HFFc6 (cell line): ENCODE measurements around the gene TMEM212. TPM values are rescaled to one million over a fixed set of nuclear protein-coding genes. Genes with fewer than 3 reads are reported as not detected.

ENCODE experiments used
- DNase-seq: peaks from one replicate; pipeline ENCODE4 v3.0.0-alpha.2; 2018
- H3K27ac Mint-ChIP-seq: 2 replicates; pipeline ENCODE4 v1.8.0; 2020; ENCODE audit warnings: mild to moderate bottlenecking, mixed read lengths
- H3K27me3 Mint-ChIP-seq: 2 replicates; pipeline ENCODE4 v1.8.0; 2021; ENCODE audit warnings: mild to moderate bottlenecking, moderate library complexity, mixed read lengths; ENCODE audit not compliant: insufficient read depth
- H3K36me3 Mint-ChIP-seq: 2 replicates; pipeline ENCODE4 v1.8.0; 2021; ENCODE audit warnings: low read depth, mixed read lengths
- H3K4me1 Mint-ChIP-seq: 2 replicates; pipeline ENCODE4 v1.8.0; 2020; ENCODE audit warnings: low read depth, mixed read lengths
- H3K4me3 Mint-ChIP-seq: 2 replicates; pipeline ENCODE4 v1.8.0; 2020; ENCODE audit warnings: mild to moderate bottlenecking, moderate library complexity, mixed read lengths
- H3K9me3 Mint-ChIP-seq: 2 replicates; pipeline ENCODE4 v1.8.0; 2020; ENCODE audit warnings: mild to moderate bottlenecking, mixed read lengths
- total RNA-seq, 6 experiments: library from RNA; stranded (reverse); fragmentation: NEBNext Ultra II Directional; extraction: Animal tissue kit (Norgen Biotek cat#: 25700); gene quantifications; 2 replicates in 1 of 6; 3 replicates in 5 of 6; pipeline ENCODE4 v1.2.3, GENCODE V29; 2021
- TF ChIP-seq, protein P1 (sequence below): fragments of 200-600 bp; sonication (generic); IDR thresholded peaks from 2 replicates; pipeline ENCODE4 v1.5.0; 2021; ENCODE audit warnings: antibody characterized with exemption, mild to moderate bottlenecking

Gene TMEM212
- total RNA-seq, 6 experiments from 2014 or later, result not detected

- TF ChIP-seq, protein P1, sequence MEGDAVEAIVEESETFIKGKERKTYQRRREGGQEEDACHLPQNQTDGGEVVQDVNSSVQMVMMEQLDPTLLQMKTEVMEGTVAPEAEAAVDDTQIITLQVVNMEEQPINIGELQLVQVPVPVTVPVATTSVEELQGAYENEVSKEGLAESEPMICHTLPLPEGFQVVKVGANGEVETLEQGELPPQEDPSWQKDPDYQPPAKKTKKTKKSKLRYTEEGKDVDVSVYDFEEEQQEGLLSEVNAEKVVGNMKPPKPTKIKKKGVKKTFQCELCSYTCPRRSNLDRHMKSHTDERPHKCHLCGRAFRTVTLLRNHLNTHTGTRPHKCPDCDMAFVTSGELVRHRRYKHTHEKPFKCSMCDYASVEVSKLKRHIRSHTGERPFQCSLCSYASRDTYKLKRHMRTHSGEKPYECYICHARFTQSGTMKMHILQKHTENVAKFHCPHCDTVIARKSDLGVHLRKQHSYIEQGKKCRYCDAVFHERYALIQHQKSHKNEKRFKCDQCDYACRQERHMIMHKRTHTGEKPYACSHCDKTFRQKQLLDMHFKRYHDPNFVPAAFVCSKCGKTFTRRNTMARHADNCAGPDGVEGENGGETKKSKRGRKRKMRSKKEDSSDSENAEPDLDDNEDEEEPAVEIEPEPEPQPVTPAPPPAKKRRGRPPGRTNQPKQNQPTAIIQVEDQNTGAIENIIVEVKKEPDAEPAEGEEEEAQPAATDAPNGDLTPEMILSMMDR, result no peak
- peaks cover 21% of the 10 kb centered on the region for H3K4me1 Mint-ChIP-seq
- no peak overlapping the region for H3K27ac Mint-ChIP-seq
- no peak overlapping the region for H3K4me3 Mint-ChIP-seq
- no peaks in the 10 kb centered on the region for H3K27me3 Mint-ChIP-seq
- H3K9me3 Mint-ChIP-seq, result no peaks in the 10 kb centered on the region
- DNase-seq, result no peak
- no peaks in the 10 kb centered on the region for H3K36me3 Mint-ChIP-seq
Measured at GRCh38 chr3:171863920-171864319, 20.8 kb downstream of the TMEM212 start.

- Mint-ChIP-seq H3K4me1 (peaks cover 21% of the 10 kb centered on the region), H3K4me3 (no peak overlapping the region), H3K27ac (no peak overlapping the region), H3K9me3 (no peaks in the 10 kb centered on the region), H3K36me3 (no peaks in the 10 kb centered on the region), H3K27me3 (no peaks in the 10 kb centered on the region)
- TF ChIP-seq, protein P1, result no peak
- no peak for DNase-seq
Measured at GRCh38 chr3:171865191-171865865, 22.2 kb downstream of the TMEM212 start.

- no peak overlapping the region for H3K27ac Mint-ChIP-seq
- TF ChIP-seq, protein P1, result peak; percentile 76
- no peaks in the 10 kb centered on the region for H3K27me3 Mint-ChIP-seq
- peaks cover 23% of the 10 kb centered on the region for H3K4me1 Mint-ChIP-seq
- H3K4me3 Mint-ChIP-seq, result no peak overlapping the region
- DNase-seq, result no peak
- no peaks in the 10 kb centered on the region for H3K9me3 Mint-ChIP-seq
- no peaks in the 10 kb centered on the region for H3K36me3 Mint-ChIP-seq
Measured at GRCh38 chr3:171867981-171868380, 24.8 kb downstream of the TMEM212 start.

GRCh38 chr3:171871392-171872274 lies 28.5 kb downstream of the TMEM212 start:
- TF ChIP-seq, protein P1, result no peak
- Mint-ChIP-seq H3K27ac (no peak overlapping the region), H3K27me3 (no peaks in the 10 kb centered on the region)

GRCh38 chr3:171873580-171873979 lies 30.4 kb downstream of the TMEM212 start:
- Mint-ChIP-seq H3K27me3 (no peaks in the 10 kb centered on the region), H3K9me3 (no peaks in the 10 kb centered on the region), H3K36me3 (no peaks in the 10 kb centered on the region), H3K27ac (peak overlapping the region; percentile 84), H3K4me1 (peaks cover 63% of the 10 kb centered on the region), H3K4me3 (peak overlapping the region; percentile 58)
- DNase-seq, result peak; percentile 75
- TF ChIP-seq, protein P1, result no peak

More at GRCh38 chr3:171871392-171872274, 28.5 kb downstream of the TMEM212 start:
- no peak overlapping the region for H3K4me3 Mint-ChIP-seq
- peaks cover 50% of the 10 kb centered on the region for H3K4me1 Mint-ChIP-seq
- DNase-seq, result no peak
- H3K36me3 Mint-ChIP-seq, result no peaks in the 10 kb centered on the region
- H3K9me3 Mint-ChIP-seq, result no peaks in the 10 kb centered on the region
